Lung (tissue), 12 donors: ENCODE results near the gene NEO1. TPM values are rescaled to one million over a fixed set of nuclear protein-coding genes. Genes with fewer than 3 reads are reported as not detected.

Source experiments
- ATAC-seq: fragments of 200-7000 bp; cut with Tn5 transposase; one replicate; pipeline ENCODE4 v1.9.1; 2020; ENCODE audit warnings: moderate number of reproducible peaks; ENCODE audit not compliant: insufficient read depth, low FRiP score
- DNase-seq, 3 donors: peaks; one replicate each; pipeline ENCODE4 v3.0.0-alpha.2; 2013 to 2017
- H3K27ac ChIP-seq, 2 donors: one replicate each; pipeline ENCODE4 v1.5.1; 2013; ENCODE audit warnings: mild to moderate bottlenecking in 2 of 2, moderate library complexity in 2 of 2, control low read depth in 1 of 2, inconsistent platforms in 1 of 2, low read depth in 1 of 2, low read length in 1 of 2
- H3K27me3 ChIP-seq, 3 donors: one replicate each; pipeline ENCODE4 v1.5.1; 2013; ENCODE audit warnings: low read length in 2 of 3; ENCODE audit not compliant: control insufficient read depth in 3 of 3, insufficient read depth in 3 of 3
- H3K36me3 ChIP-seq, 4 donors: one replicate each; pipeline ENCODE4 v1.5.1; 2013; ENCODE audit warnings: low read length in 4 of 4, mild to moderate bottlenecking in 1 of 4, moderate library complexity in 1 of 4; ENCODE audit not compliant: control insufficient read depth in 4 of 4, insufficient read depth in 4 of 4
- H3K4me1 ChIP-seq, 5 donors: one replicate each; pipeline ENCODE4 v1.5.1; 2013; ENCODE audit warnings: low read length in 5 of 5, mild to moderate bottlenecking in 2 of 5, moderate library complexity in 1 of 5; ENCODE audit not compliant: control insufficient read depth in 5 of 5, insufficient read depth in 5 of 5
- H3K4me3 ChIP-seq: one replicate; pipeline ENCODE4 v1.5.1; 2013; ENCODE audit warnings: mild to moderate bottlenecking, control low read depth, moderate library complexity
- H3K9ac ChIP-seq, 2 donors: one replicate each; pipeline ENCODE4 v1.5.1; 2013; ENCODE audit warnings: low read length in 2 of 2, control low read depth in 1 of 2; ENCODE audit not compliant: insufficient read depth in 1 of 2
- H3K9me3 ChIP-seq, 4 donors: one replicate each; pipeline ENCODE4 v1.5.1; 2013; ENCODE audit warnings: low read length in 3 of 4, mild to moderate bottlenecking in 1 of 4, moderate library complexity in 1 of 4; ENCODE audit not compliant: control insufficient read depth in 4 of 4, insufficient read depth in 3 of 4
- CTCF ChIP-seq: IDR thresholded peaks from 2 replicates; pipeline ENCODE4 v1.5.1; 2012; ENCODE audit warnings: mild to moderate bottlenecking; ENCODE audit errors: control extremely low read depth, extremely low read depth
- WGBS, 2 donors: extraction: QIAGEN DNeasy Blood & Tissue Kit; methylation state at CpG; one replicate each; pipeline ENCODE4 v1.1.7; 2013; 5-methylcytosine and 5-hydroxymethylcytosine counted together
- polyA plus RNA-seq, 2 donors: library from polyadenylated mRNA; stranded (reverse); fragments of 200-250 nt; gene quantifications; one replicate each; pipeline ENCODE4 v1.2.1, GENCODE V29; 2013
- total RNA-seq, 2 donors: library from RNA; depleted of rRNA in 1 of 2; stranded (reverse); fragments of >200 nt in 1 of 2; gene quantifications; one replicate each; pipeline ENCODE4 v1.2.1, GENCODE V29; 2014 to 2021
- donor health status: control.
- donor health status: control.
- donor health status: Bipolar disorder and iron deficiency.
- donor health status: healthy.
- donor health status: DM: yes; HTN: yes; CAD: no.

The NEO1 gene
- total and polyA plus RNA-seq, 4 donors = 6.9 to 70.8 (median 16.5) TPM

GRCh38 chr15:73030122-73030679 is 22.1 kb upstream of the NEO1 start:
- H3K9ac ChIP-seq = no peak overlapping the region
- peaks cover 0 to 44% (median 3%) of the 10 kb centered on the region in 5 donors for H3K4me1 ChIP-seq
- H3K4me3 ChIP-seq = no peak overlapping the region
- no peak for TF ChIP-seq CTCF
- no peaks in the 10 kb centered on the region for H3K36me3 ChIP-seq
- no peak for ATAC-seq
- no peak overlapping the region for H3K27ac ChIP-seq
- 38 to 71% methylated on average over 4 of the region's 4 CpGs for WGBS, 2 donors
- DNase-seq = peak; percentile 45 to 94 (median 92)
- peaks cover 0 to 2% (median 0%) of the 10 kb centered on the region in 3 donors for H3K27me3 ChIP-seq
- no peaks in the 10 kb centered on the region for H3K9me3 ChIP-seq

DNA sequence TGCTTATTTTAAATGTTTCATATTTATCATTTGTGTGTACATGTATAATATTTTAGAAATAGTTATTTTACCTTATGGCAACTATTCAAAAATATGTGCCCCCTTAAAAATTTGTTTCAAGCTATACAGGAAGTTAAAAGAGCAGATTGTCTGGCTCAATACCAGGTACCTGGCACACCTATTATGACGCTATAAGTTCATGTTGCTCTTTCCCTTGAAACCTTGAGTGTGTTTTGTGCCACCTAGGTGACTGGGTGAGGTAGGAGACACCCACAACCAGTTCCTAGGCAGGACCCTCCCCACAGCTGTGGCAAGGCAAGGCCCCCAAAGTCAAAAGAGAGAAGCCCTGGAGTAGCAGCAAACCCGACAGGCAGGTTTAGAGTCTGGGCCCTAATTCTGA is 20.6 kb upstream of the NEO1 start:
- DNase-seq (no peak), ATAC-seq (no peak)
- H3K36me3 ChIP-seq = no peaks in the 10 kb centered on the region
- no peak overlapping the region for H3K4me3 ChIP-seq
- no peak overlapping the region for H3K9ac ChIP-seq
- peaks cover 0 to 44% (median 3%) of the 10 kb centered on the region in 5 donors for H3K4me1 ChIP-seq
- 83 to 87% methylated on average over 2 of the region's 2 CpGs for WGBS, 2 donors
- H3K27me3 ChIP-seq = peaks cover 0 to 2% (median 0%) of the 10 kb centered on the region in 3 donors
- no peak overlapping the region for H3K27ac ChIP-seq
- H3K9me3 ChIP-seq = no peaks in the 10 kb centered on the region
- no peak for TF ChIP-seq CTCF

GRCh38 chr15:73033611-73034010 is 18.7 kb upstream of the NEO1 start:
- H3K9me3 ChIP-seq = no peaks in the 10 kb centered on the region
- ATAC-seq (no peak), DNase-seq (no peak)
- no peak overlapping the region for H3K9ac ChIP-seq
- H3K27me3 ChIP-seq = no peaks in the 10 kb centered on the region
- WGBS, 2 donors = 89 to 92% methylated on average over 5 of the region's 5 CpGs
- H3K4me3 ChIP-seq = no peak overlapping the region
- H3K27ac ChIP-seq = no peak overlapping the region
- TF ChIP-seq CTCF = no peak
- no peaks in the 10 kb centered on the region for H3K36me3 ChIP-seq
- peaks cover 0 to 33% (median 3%) of the 10 kb centered on the region in 5 donors for H3K4me1 ChIP-seq

GRCh38 chr15:73034221-73034620 is 18.0 kb upstream of the NEO1 start:
- Histone ChIP-seq H3K4me1 (peaks cover 0 to 27% (median 3%) of the 10 kb centered on the region in 5 donors), H3K9me3 (no peaks in the 10 kb centered on the region), H3K27me3 (no peaks in the 10 kb centered on the region), H3K36me3 (no peaks in the 10 kb centered on the region), H3K4me3 (no peak overlapping the region), H3K9ac (no peak overlapping the region), H3K27ac (no peak overlapping the region)
- ATAC-seq (no peak), DNase-seq (no peak)
- no peak for TF ChIP-seq CTCF
- WGBS, 2 donors = 75% methylated on average over 1 of the region's 1 CpG
